Sigmoid colon (tissue), 4 donors: ENCODE measurements around the gene CPLX1.

Source experiments
- EP300 ChIP-seq, 4 donors: sonication (generic); formaldehyde crosslinking; IDR thresholded peaks; one replicate each; pipeline ENCODE4 v1.6.1; 2017; ENCODE audit warnings: antibody characterized with exemption in 4 of 4
- POLR2A ChIP-seq, 2 donors: fragments of 450-650 bp; IDR thresholded peaks; one replicate each; pipeline ENCODE4 v1.6.1; 2016; ENCODE audit warnings: antibody characterized with exemption in 2 of 2, mild to moderate bottlenecking in 2 of 2, moderate library complexity in 2 of 2
- POLR2AphosphoS5 ChIP-seq, 4 donors: sonication (generic); formaldehyde crosslinking; IDR thresholded peaks; one replicate each; pipeline ENCODE4 v1.6.1; 2017; ENCODE audit warnings: antibody characterized with exemption in 4 of 4
- TF ChIP-seq, protein P1 (sequence below), 4 experiments: fragments of 450-650 bp in 3 of 4; fragments of 200-600 bp in 1 of 4; IDR thresholded peaks; one replicate each; pipeline ENCODE4 v1.5.1; 2016 to 2019; ENCODE audit warnings: antibody characterized with exemption in 4 of 4, mild to moderate bottlenecking in 3 of 4, moderate library complexity in 2 of 4

DNA sequence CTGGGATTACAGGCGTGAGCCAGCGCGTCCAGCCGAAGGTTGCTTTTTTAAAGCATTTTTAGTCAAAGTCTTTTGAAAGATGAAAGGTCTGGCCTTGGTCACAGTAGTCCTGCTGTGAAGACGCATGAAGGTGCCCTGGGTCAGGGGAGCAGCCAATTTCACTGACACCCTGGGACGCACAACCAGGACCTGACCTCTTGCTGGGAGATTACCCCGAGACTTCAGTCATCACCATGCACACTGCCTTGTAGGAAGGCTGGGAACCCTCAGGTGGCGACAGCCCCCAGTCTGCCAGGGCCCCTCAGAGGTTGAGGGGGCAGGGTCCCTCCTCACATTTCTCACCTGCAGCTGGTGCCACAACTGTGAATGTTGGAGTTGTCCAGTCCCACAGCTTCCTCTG lies 53.2 kb downstream of the CPLX1 start:
- TF ChIP-seq POLR2AphosphoS5 (IDR thresholded peaks at IDR 0.05) (no peak), POLR2A (IDR thresholded peaks at IDR 0.05) (no peak), EP300 (IDR thresholded peaks at IDR 0.05) (no peak)
- TF ChIP-seq, protein P1, sequence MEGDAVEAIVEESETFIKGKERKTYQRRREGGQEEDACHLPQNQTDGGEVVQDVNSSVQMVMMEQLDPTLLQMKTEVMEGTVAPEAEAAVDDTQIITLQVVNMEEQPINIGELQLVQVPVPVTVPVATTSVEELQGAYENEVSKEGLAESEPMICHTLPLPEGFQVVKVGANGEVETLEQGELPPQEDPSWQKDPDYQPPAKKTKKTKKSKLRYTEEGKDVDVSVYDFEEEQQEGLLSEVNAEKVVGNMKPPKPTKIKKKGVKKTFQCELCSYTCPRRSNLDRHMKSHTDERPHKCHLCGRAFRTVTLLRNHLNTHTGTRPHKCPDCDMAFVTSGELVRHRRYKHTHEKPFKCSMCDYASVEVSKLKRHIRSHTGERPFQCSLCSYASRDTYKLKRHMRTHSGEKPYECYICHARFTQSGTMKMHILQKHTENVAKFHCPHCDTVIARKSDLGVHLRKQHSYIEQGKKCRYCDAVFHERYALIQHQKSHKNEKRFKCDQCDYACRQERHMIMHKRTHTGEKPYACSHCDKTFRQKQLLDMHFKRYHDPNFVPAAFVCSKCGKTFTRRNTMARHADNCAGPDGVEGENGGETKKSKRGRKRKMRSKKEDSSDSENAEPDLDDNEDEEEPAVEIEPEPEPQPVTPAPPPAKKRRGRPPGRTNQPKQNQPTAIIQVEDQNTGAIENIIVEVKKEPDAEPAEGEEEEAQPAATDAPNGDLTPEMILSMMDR (IDR thresholded peaks at IDR 0.05), result no peak
